Fibroblast of lung (primary cell): ENCODE measurements around the gene SPTBN5.

Experiments used
- EZH2 ChIP-seq: IDR thresholded peaks from 2 replicates; pipeline ENCODE4 v1.5.1; 2012; ENCODE audit warnings: low read length, control low read depth, mild to moderate bottlenecking; ENCODE audit errors: missing control alignments
- TF ChIP-seq, protein P1 (sequence below), 2 donors: IDR thresholded peaks in 1 of 2; conservative IDR thresholded peaks in 1 of 2; 1 replicate in 1 of 2; 2 replicates in 1 of 2; pipeline ENCODE4 v1.5.1; 2011 to 2012; ENCODE audit warnings: low read length in 2 of 2, control low read depth in 1 of 2, inconsistent platforms in 1 of 2, low read depth in 1 of 2, mild to moderate bottlenecking in 1 of 2

DNA sequence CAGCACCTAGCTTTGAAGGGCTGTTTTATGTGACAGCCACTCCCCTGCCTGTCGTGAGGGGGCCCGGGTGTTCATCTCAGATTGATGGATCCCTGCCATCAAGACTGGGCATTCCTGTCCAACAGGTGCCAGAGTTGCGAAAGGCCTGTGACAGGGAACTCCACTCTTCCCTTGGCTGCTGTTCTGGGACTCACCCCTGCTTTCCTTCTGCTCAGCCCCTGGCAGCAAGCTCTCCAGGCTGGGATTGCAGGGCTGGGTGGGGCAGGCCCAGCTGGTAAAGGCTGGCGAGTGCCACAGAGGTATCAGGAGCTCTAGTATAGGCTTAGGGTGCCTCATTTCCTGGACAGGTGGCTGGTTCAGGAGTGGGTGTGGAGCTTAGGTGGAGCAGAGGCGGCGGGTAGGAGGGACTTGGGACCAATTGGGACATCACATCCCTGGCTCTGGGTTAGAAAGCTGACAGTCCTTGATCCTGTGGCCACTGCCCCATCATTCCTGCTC is 55.4 kb downstream of the SPTBN5 start, which contains the start of gene PLA2G4B:
- TF ChIP-seq, protein P1, sequence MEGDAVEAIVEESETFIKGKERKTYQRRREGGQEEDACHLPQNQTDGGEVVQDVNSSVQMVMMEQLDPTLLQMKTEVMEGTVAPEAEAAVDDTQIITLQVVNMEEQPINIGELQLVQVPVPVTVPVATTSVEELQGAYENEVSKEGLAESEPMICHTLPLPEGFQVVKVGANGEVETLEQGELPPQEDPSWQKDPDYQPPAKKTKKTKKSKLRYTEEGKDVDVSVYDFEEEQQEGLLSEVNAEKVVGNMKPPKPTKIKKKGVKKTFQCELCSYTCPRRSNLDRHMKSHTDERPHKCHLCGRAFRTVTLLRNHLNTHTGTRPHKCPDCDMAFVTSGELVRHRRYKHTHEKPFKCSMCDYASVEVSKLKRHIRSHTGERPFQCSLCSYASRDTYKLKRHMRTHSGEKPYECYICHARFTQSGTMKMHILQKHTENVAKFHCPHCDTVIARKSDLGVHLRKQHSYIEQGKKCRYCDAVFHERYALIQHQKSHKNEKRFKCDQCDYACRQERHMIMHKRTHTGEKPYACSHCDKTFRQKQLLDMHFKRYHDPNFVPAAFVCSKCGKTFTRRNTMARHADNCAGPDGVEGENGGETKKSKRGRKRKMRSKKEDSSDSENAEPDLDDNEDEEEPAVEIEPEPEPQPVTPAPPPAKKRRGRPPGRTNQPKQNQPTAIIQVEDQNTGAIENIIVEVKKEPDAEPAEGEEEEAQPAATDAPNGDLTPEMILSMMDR (conservative IDR thresholded peaks at IDR 0.05 in 1 of 2, IDR thresholded peaks at IDR 0.05 in 1 of 2; ENCODE audit: low read depth in 1 of 2, low read length in 2 of 2) = no peak
- no peak for TF ChIP-seq EZH2
